Neutrophil (primary cell): ENCODE results near the gene LPGAT1.

Experiments used
- H3K27ac ChIP-seq: fragments of 200-600 bp; sonication (generic); 2 replicates; pipeline ENCODE4 v1.5.1; 2016; ENCODE audit warnings: mild to moderate bottlenecking, moderate library complexity
- H3K27me3 ChIP-seq: fragments of 200-600 bp; sonication (generic); 2 replicates; pipeline ENCODE4 v1.6.0; 2016; ENCODE audit warnings: mild to moderate bottlenecking
- H3K36me3 ChIP-seq: fragments of 200-600 bp; sonication (generic); 2 replicates; pipeline ENCODE4 v1.5.1; 2017
- H3K4me1 ChIP-seq, 2 experiments: fragments of 200-600 bp in 1 of 2; sonication (generic) in 1 of 2; 1 replicate in 1 of 2; 2 replicates in 1 of 2; pipeline versions ENCODE4 v1.5.1 to v1.6.1; 2013 to 2016; ENCODE audit warnings: low read depth in 1 of 2, low read length in 1 of 2, mild to moderate bottlenecking in 1 of 2, moderate library complexity in 1 of 2; ENCODE audit not compliant: control insufficient read depth in 1 of 2, insufficient read depth in 1 of 2
- H3K4me3 ChIP-seq, 2 experiments: fragments of 200-600 bp in 1 of 2; sonication (generic) in 1 of 2; 1 replicate in 1 of 2; 2 replicates in 1 of 2; pipeline ENCODE4 v1.5.1; 2013 to 2016; ENCODE audit warnings: low read depth in 1 of 2, low read length in 1 of 2, mild to moderate bottlenecking in 1 of 2, moderate library complexity in 1 of 2
- H3K9me3 ChIP-seq: fragments of 200-600 bp; sonication (generic); 2 replicates; pipeline ENCODE4 v1.5.1; 2016
- TF ChIP-seq, protein P1 (sequence below): fragments of 200-600 bp; sonication (generic); IDR thresholded peaks from 2 replicates; pipeline ENCODE4 v1.5.1; 2016; ENCODE audit warnings: antibody characterized with exemption

Gene LPGAT1

DNA sequence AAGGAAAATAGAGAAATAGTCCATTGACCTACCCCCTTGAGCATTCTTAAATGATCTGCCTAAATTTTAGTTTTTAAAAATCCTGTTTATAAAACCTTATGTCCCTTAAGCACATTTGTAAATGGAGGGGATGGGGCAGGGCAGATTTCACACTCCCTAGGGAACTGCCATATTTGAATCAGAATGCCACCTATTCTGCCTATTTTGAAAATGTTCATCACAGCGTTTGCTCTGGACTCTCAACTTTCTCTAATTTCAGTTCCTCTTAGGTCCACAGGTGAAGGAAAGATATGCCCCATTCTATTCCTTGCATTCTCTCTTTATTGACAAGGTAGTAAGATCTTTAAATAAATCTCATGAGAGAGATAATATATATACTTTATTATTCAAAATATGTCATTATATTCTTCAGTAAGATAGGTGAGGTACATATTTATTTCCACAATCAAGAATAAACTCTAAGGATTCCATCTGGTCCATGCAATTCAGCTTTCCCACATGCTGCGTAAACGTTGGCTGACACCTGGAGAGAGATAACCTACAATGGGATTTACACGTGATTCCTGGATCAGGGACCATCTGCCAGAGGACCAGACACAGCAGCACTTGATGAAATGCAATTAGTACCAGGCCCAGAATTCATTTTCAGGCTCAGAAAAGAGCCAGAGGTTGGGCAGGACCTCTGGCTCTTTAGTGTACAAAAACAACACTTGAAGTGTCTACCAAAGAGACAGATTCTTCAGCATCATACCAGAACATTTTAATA is 1.2 kb upstream of the LPGAT1 start:
- Histone ChIP-seq H3K27ac (peak overlapping the region; percentile 98), H3K4me3 (peak overlapping the region in 1 of 2 experiments; percentile 78), H3K4me1 (peaks cover 38 to 46% of the 10 kb centered on the region in 2 experiments), H3K36me3 (no peaks in the 10 kb centered on the region), H3K9me3 (no peaks in the 10 kb centered on the region), H3K27me3 (no peaks in the 10 kb centered on the region)
- TF ChIP-seq, protein P1, sequence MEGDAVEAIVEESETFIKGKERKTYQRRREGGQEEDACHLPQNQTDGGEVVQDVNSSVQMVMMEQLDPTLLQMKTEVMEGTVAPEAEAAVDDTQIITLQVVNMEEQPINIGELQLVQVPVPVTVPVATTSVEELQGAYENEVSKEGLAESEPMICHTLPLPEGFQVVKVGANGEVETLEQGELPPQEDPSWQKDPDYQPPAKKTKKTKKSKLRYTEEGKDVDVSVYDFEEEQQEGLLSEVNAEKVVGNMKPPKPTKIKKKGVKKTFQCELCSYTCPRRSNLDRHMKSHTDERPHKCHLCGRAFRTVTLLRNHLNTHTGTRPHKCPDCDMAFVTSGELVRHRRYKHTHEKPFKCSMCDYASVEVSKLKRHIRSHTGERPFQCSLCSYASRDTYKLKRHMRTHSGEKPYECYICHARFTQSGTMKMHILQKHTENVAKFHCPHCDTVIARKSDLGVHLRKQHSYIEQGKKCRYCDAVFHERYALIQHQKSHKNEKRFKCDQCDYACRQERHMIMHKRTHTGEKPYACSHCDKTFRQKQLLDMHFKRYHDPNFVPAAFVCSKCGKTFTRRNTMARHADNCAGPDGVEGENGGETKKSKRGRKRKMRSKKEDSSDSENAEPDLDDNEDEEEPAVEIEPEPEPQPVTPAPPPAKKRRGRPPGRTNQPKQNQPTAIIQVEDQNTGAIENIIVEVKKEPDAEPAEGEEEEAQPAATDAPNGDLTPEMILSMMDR: no peak

DNA sequence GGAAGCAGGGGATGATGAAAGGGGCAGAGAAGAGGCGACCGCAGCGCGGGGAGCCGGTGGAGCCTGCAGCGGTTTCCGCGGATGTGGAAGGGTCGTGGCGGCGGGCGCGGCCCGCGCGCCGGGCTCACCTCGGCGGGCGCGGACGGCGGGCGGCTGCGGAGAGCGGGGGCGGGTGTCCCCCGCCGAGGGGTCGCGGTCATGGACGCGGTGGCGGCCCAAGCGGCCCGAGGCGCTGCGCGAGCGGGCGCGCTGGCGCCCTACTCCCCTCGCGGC is 572 bp downstream of the LPGAT1 start:
- TF ChIP-seq, protein P1: no peak
- Histone ChIP-seq H3K4me3 (peak overlapping the region; percentile 78 to 88), H3K27me3 (no peaks in the 10 kb centered on the region), H3K27ac (peak overlapping the region; percentile 98), H3K4me1 (peaks cover 48 to 60% of the 10 kb centered on the region in 2 experiments), H3K36me3 (peaks cover 10% of the 10 kb centered on the region), H3K9me3 (no peaks in the 10 kb centered on the region)

DNA sequence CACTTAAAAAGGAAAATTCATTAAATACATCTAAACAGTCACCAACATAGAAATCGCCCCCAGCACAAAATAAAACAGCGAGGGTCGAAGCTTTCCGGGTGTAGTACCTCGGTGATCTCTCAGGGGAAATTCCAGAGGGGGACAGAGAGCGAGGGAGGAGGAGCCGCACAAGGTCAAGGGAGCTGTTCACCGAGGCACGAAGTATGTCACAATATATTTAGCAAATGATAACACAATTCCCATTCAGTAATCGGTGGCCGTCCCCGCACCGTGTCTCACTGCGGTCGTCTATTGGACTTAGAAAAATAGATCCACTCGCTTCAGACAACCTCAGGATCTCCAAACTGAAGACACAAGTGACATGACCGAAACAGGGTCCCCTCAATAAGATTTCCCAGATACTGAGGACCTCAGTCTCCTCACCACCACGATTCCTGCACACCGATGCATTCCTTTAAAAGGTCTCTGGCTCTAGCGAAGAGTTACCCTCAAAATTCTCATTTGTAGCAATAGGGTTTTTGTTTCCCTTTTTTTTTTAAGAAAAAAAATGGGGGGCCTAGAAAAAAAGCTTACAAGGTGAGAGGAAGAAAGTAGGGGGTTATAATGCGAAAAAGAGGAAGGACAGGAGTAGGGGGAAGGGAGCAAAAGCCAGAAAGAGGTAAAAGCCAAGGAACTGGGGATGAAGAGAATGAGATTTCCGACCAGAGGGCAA is 1.1 kb downstream of the LPGAT1 start:
- H3K4me1 ChIP-seq: peaks cover 48 to 62% of the 10 kb centered on the region in 2 experiments
- peak overlapping the region; percentile 98 for H3K27ac ChIP-seq
- no peaks in the 10 kb centered on the region for H3K9me3 ChIP-seq

DNA sequence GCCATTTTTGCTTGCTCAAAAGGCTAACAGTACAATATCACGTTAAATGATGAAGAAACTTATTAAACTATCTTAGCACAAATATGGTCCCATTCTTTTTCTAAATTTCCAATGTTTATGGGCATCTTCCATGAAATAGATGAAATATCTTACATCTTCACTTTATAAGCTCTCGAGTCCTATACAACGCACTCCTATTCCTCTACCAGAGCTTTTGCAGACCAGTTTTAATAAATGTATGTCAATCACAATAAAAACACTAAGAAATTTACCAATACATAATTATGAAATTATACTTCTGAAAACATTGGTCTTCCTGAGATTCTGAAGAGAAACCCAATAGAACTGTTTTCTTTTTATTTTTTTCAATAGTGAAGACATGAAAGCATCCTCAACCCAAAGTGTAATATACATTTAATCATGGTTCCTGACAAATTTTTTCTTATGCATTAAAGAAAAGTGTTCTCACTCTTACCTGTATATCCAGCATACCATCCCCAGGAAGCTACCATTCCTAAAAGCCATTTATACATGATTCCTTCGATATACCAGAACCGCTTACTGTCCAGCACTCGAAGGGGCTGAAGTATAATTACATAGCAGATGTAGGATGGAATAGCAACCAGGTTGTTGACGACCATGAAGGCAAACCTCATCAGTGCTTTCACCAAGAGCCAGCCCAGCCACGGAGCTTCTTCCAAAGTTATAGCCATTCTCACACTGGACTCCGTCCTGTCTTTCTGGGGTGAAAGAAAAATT is 1.8 kb downstream of the LPGAT1 start:
- H3K4me3 ChIP-seq: peak overlapping the region; percentile 78 to 88
- TF ChIP-seq, protein P1: no peak
- no peaks in the 10 kb centered on the region for H3K27me3 ChIP-seq
- H3K4me1 ChIP-seq: peaks cover 55 to 69% of the 10 kb centered on the region in 2 experiments
- H3K27ac ChIP-seq: peak overlapping the region; percentile 98
- H3K9me3 ChIP-seq: no peaks in the 10 kb centered on the region
- H3K36me3 ChIP-seq: peaks cover 10% of the 10 kb centered on the region

More for the DNA sequence above, 1.1 kb downstream of the LPGAT1 start:
- Histone ChIP-seq H3K36me3 (peaks cover 10% of the 10 kb centered on the region), H3K4me3 (peak overlapping the region; percentile 78 to 88), H3K27me3 (no peaks in the 10 kb centered on the region)
- TF ChIP-seq, protein P1: no peak

DNA sequence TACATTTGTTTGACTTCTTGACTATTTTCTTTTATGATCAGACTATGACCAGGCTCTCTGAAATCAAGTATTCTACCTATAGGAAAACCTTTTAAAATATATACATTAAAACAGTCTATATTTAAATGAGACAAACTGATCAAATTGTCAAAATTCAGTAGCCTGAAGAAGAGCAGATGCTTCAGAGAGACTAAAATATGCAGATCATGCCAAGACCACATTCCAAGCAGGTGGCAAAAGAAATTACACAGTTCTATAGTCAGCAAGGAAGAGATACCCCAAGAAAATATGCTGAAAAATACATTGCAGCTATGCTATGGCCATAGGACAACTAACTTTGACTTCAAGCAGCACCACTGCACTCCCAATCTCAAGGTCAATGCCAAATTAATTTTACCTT is 3.5 kb downstream of the LPGAT1 start:
- peak overlapping the region; percentile 41 for H3K27ac ChIP-seq
- TF ChIP-seq, protein P1: no peak
- peaks cover 14% of the 10 kb centered on the region for H3K36me3 ChIP-seq
- H3K9me3 ChIP-seq: no peaks in the 10 kb centered on the region
- H3K27me3 ChIP-seq: no peaks in the 10 kb centered on the region
- H3K4me3 ChIP-seq: peak overlapping the region in 1 of 2 experiments; percentile 78
- H3K4me1 ChIP-seq: peaks cover 69 to 79% of the 10 kb centered on the region in 2 experiments
